ENCODE measurements around the gene NUP62CL. TPM values are rescaled to one million over a fixed set of nuclear protein-coding genes. Genes with fewer than 3 reads are reported as not detected.
A peak's percentile ranks its signal among the peaks of the same experiment; 100 is the strongest.

Gene NUP62CL, protein sequence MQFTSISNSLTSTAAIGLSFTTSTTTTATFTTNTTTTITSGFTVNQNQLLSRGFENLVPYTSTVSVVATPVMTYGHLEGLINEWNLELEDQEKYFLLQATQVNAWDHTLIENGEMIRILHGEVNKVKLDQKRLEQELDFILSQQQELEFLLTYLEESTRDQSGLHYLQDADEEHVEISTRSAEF
- total RNA-seq = under 1 TPM in 1 of 4 donors, not detected in 3; 0.66 TPM

- no peaks in the 10 kb centered on the region for H3K4me1 ChIP-seq
- DNase-seq (ENCODE audit: low spot score in 2 of 2) = peak in 1 of 2 donors; percentile 11
- 1 to 51% methylated on average over 36 to 65 of the region's 66 CpGs for WGBS, 2 donors
These were observed at the start of gene NUP62CL, which contains the start of gene DNAAF6 for GRCh38 chrX:107205770-107206696. NUP62CL (minus strand) TSS chrX:107206433; CDS start chrX:107175146, 31,287 bp downstream. DNAAF6 (plus strand) TSS chrX:107206611; CDS start chrX:107212876, 6,265 bp downstream.

DNA sequence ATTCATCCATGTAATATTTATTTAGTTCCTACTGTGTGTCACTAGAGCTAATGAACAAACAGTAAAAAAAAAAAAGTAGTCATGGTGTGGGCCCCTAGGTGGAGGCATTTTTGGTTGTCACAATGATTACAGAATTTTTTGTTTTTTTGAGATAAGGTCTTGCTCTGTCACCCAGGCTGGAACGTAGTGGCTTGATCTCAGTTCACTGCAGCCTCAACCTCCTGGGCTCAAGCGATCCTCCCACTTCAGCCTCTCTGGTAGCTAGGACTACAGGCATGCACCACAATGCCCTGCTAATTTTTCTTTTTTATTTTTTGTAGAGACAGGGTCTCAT, 22.2 kb upstream of the NUP62CL start:
- no peak overlapping the region for H3K4me3 ChIP-seq
- no peaks in the 10 kb centered on the region for H3K36me3 ChIP-seq
- 86 to 88% methylated on average over 2 of the region's 2 CpGs for WGBS, 2 donors
- no peaks in the 10 kb centered on the region for H3K9me3 ChIP-seq
- peaks cover 0 to 16% of the 10 kb centered on the region in 2 donors for H3K27me3 ChIP-seq
- H3K27ac ChIP-seq = no peak overlapping the region
- DNase-seq (ENCODE audit: low spot score in 2 of 2) = no peak
- TF ChIP-seq EP300 (IDR thresholded peaks at IDR 0.05) (no peak), POLR2A (IDR thresholded peaks at IDR 0.05) (no peak)
- TF ChIP-seq, protein P1, sequence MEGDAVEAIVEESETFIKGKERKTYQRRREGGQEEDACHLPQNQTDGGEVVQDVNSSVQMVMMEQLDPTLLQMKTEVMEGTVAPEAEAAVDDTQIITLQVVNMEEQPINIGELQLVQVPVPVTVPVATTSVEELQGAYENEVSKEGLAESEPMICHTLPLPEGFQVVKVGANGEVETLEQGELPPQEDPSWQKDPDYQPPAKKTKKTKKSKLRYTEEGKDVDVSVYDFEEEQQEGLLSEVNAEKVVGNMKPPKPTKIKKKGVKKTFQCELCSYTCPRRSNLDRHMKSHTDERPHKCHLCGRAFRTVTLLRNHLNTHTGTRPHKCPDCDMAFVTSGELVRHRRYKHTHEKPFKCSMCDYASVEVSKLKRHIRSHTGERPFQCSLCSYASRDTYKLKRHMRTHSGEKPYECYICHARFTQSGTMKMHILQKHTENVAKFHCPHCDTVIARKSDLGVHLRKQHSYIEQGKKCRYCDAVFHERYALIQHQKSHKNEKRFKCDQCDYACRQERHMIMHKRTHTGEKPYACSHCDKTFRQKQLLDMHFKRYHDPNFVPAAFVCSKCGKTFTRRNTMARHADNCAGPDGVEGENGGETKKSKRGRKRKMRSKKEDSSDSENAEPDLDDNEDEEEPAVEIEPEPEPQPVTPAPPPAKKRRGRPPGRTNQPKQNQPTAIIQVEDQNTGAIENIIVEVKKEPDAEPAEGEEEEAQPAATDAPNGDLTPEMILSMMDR (IDR thresholded peaks at IDR 0.05) = no peak
- H3K4me1 ChIP-seq = no peaks in the 10 kb centered on the region

More at GRCh38 chrX:107205770-107206696, at the start of gene NUP62CL, which contains the start of gene DNAAF6:
- H3K4me3 ChIP-seq = peak within 1 kb of the TSS; percentile 3 to 49 (median 24)
- TF ChIP-seq EP300 (IDR thresholded peaks at IDR 0.05) (no peak), POLR2A (IDR thresholded peaks at IDR 0.05) (no peak)
- TF ChIP-seq, protein P1 (IDR thresholded peaks at IDR 0.05) = no peak
- no peaks in the 10 kb centered on the region for H3K36me3 ChIP-seq
- no peaks in the 10 kb centered on the region for H3K9me3 ChIP-seq
- no peak within 1 kb of the TSS for H3K27ac ChIP-seq
- H3K27me3 ChIP-seq = peaks cover 0 to 13% of the 10 kb centered on the region in 2 donors

- Histone ChIP-seq H3K36me3 (no peaks in the 10 kb centered on the region), H3K4me1 (no peaks in the 10 kb centered on the region), H3K4me3 (no peak overlapping the region), H3K27ac (no peak overlapping the region), H3K27me3 (peaks cover 0 to 16% of the 10 kb centered on the region in 2 donors), H3K9me3 (no peaks in the 10 kb centered on the region)
- 82 to 88% methylated on average over 2 of the region's 2 CpGs for WGBS, 2 donors
- TF ChIP-seq POLR2A (IDR thresholded peaks at IDR 0.05) (no peak), EP300 (IDR thresholded peaks at IDR 0.05) (no peak)
- TF ChIP-seq, protein P1 (IDR thresholded peaks at IDR 0.05) = no peak
- no peak for DNase-seq (ENCODE audit: low spot score in 2 of 2)
These were observed 21.7 kb upstream of the NUP62CL start for GRCh38 chrX:107227780-107228485.

- Histone ChIP-seq H3K4me3 (no peak overlapping the region), H3K9me3 (no peaks in the 10 kb centered on the region), H3K27ac (no peak overlapping the region), H3K4me1 (no peaks in the 10 kb centered on the region), H3K36me3 (no peaks in the 10 kb centered on the region), H3K27me3 (peaks cover 0 to 8% of the 10 kb centered on the region in 2 donors)
- TF ChIP-seq POLR2A (IDR thresholded peaks at IDR 0.05) (no peak), EP300 (IDR thresholded peaks at IDR 0.05) (no peak)
- TF ChIP-seq, protein P1 (IDR thresholded peaks at IDR 0.05) = no peak
- 91 to 97% methylated on average over 1 of the region's 1 CpG for WGBS, 2 donors
- DNase-seq (ENCODE audit: low spot score in 2 of 2) = no peak
These were observed 20.5 kb upstream of the NUP62CL start for GRCh38 chrX:107226757-107227156.

Measured in tibial nerve (tissue), 4 donors.